BLaER1 treated with 17β-estradiol and CSF1 and Interleukin-3, amounts not matched to agents 10 nM and 100 nM (cell line): Measurements from ENCODE around the gene ZNF691.
A peak's percentile ranks its signal among the peaks of the same experiment; 100 is the strongest.

Experiments
- H3K27ac ChIP-seq, 11 experiments: shearing (Covaris generic); formaldehyde crosslinking; 2 replicates each; pipeline ENCODE4 v1.8.1; 2022
- H3K27me3 ChIP-seq, 11 experiments: shearing (Covaris generic); formaldehyde crosslinking; 2 replicates each; pipeline ENCODE4 v1.8.1; 2022
- H3K36me3 ChIP-seq, 11 experiments: shearing (Covaris generic); formaldehyde crosslinking; 2 replicates each; pipeline ENCODE4 v1.8.1; 2022
- H3K4me1 ChIP-seq, 10 experiments: shearing (Covaris generic); formaldehyde crosslinking; 2 replicates each; pipeline ENCODE4 v1.8.1; 2022
- H3K4me2 ChIP-seq, 11 experiments: shearing (Covaris generic); formaldehyde crosslinking; 2 replicates each; pipeline ENCODE4 v1.8.1; 2022
- H3K4me3 ChIP-seq, 10 experiments: shearing (Covaris generic); formaldehyde crosslinking; 2 replicates each; pipeline ENCODE4 v1.8.1; 2022
- H3K9ac ChIP-seq, 11 experiments: shearing (Covaris generic); formaldehyde crosslinking; 2 replicates each; pipeline ENCODE4 v1.8.1; 2022
- H3K9me3 ChIP-seq, 11 experiments: shearing (Covaris generic); formaldehyde crosslinking; replicated peaks in 1 of 11; 2 replicates each; pipeline ENCODE4 v1.8.1; 2022
- H4K20me1 ChIP-seq, 11 experiments: shearing (Covaris generic); formaldehyde crosslinking; 2 replicates each; pipeline ENCODE4 v1.8.1; 2022
- Cebpa-rat ChIP-seq, 11 experiments: shearing (Covaris generic); IDR thresholded peaks; 2 replicates each; pipeline ENCODE4 v1.8.1; 2022

Gene ZNF691

GRCh38 chr1:42825036-42825851 is 21.2 kb upstream of the ZNF691 start:
- no peaks in the 10 kb centered on the region for H3K27me3 ChIP-seq
- H3K9me3 ChIP-seq, result no peaks in the 10 kb centered on the region
- peaks cover 0 to 36% (median 3%) of the 10 kb centered on the region in 11 experiments; a peak in 10 of 22 replicates for H3K36me3 ChIP-seq
- H3K4me2 ChIP-seq, result no peak overlapping the region
- H3K9ac ChIP-seq, result no peak overlapping the region
- no peak for TF ChIP-seq Cebpa-rat (IDR thresholded peaks at IDR 0.05)
- H3K4me3 ChIP-seq, result no peak overlapping the region
- H4K20me1 ChIP-seq, result no peaks in the 10 kb centered on the region
- peaks cover 0 to 17% (median 9%) of the 10 kb centered on the region in 10 experiments; a peak in 12 of 20 replicates for H3K4me1 ChIP-seq
- H3K27ac ChIP-seq, result no peak overlapping the region

GRCh38 chr1:42830631-42831030 is 15.8 kb upstream of the ZNF691 start:
- no peaks in the 10 kb centered on the region for H3K27me3 ChIP-seq
- no peaks in the 10 kb centered on the region for H3K9me3 ChIP-seq
- no peak for TF ChIP-seq Cebpa-rat (IDR thresholded peaks at IDR 0.05)
- no peak overlapping the region for H3K4me3 ChIP-seq
- H4K20me1 ChIP-seq, result no peaks in the 10 kb centered on the region
- no peak overlapping the region for H3K4me2 ChIP-seq
- no peak overlapping the region for H3K27ac ChIP-seq
- no peak overlapping the region for H3K9ac ChIP-seq
- peaks cover 0 to 11% (median 3%) of the 10 kb centered on the region in 10 experiments; a peak in 9 of 20 replicates for H3K4me1 ChIP-seq
- peaks cover 0 to 63% (median 3%) of the 10 kb centered on the region in 11 experiments; a peak in 10 of 22 replicates for H3K36me3 ChIP-seq

GRCh38 chr1:42831273-42831672 is 15.1 kb upstream of the ZNF691 start:
- H4K20me1 ChIP-seq, result no peaks in the 10 kb centered on the region
- H3K4me2 ChIP-seq, result no peak overlapping the region
- no peak overlapping the region for H3K4me3 ChIP-seq
- no peak overlapping the region for H3K9ac ChIP-seq
- peaks cover 0 to 63% (median 3%) of the 10 kb centered on the region in 11 experiments; a peak in 10 of 22 replicates for H3K36me3 ChIP-seq
- peaks cover 0 to 11% (median 3%) of the 10 kb centered on the region in 10 experiments; a peak in 9 of 20 replicates for H3K4me1 ChIP-seq
- no peaks in the 10 kb centered on the region for H3K27me3 ChIP-seq
- TF ChIP-seq Cebpa-rat (IDR thresholded peaks at IDR 0.05), result no peak
- no peak overlapping the region for H3K27ac ChIP-seq
- H3K9me3 ChIP-seq, result no peaks in the 10 kb centered on the region

- no peak for TF ChIP-seq Cebpa-rat (IDR thresholded peaks at IDR 0.05)
- Histone ChIP-seq H3K4me2 (no peak overlapping the region), H3K27ac (no peak overlapping the region), H3K36me3 (peaks cover 0 to 54% (median 0%) of the 10 kb centered on the region in 11 experiments; a peak in 9 of 22 replicates), H3K4me3 (no peak overlapping the region), H3K9ac (no peak overlapping the region), H4K20me1 (no peaks in the 10 kb centered on the region), H3K27me3 (no peaks in the 10 kb centered on the region), H3K9me3 (no peaks in the 10 kb centered on the region), H3K4me1 (peaks cover 0 to 23% (median 3%) of the 10 kb centered on the region in 10 experiments; a peak in 9 of 20 replicates)
These were observed 13.7 kb upstream of the ZNF691 start for GRCh38 chr1:42832641-42833240.

GRCh38 chr1:42833981-42834380 is 12.4 kb upstream of the ZNF691 start:
- H3K27me3 ChIP-seq, result no peaks in the 10 kb centered on the region
- H3K4me2 ChIP-seq, result peak overlapping the region in 4 of 11 experiments; percentile 12 to 50 (median 34); a peak in 7 of 22 replicates
- H3K9ac ChIP-seq, result no peak overlapping the region
- no peak overlapping the region for H3K4me3 ChIP-seq
- H3K36me3 ChIP-seq, result peaks cover 0 to 42% (median 0%) of the 10 kb centered on the region in 11 experiments; a peak in 9 of 22 replicates
- H3K4me1 ChIP-seq, result peaks cover 0 to 35% (median 12%) of the 10 kb centered on the region in 10 experiments; a peak in 11 of 20 replicates
- no peak overlapping the region for H3K27ac ChIP-seq
- TF ChIP-seq Cebpa-rat (IDR thresholded peaks at IDR 0.05), result no peak
- no peaks in the 10 kb centered on the region for H4K20me1 ChIP-seq
- no peaks in the 10 kb centered on the region for H3K9me3 ChIP-seq

- peaks cover 0 to 36% (median 0%) of the 10 kb centered on the region in 11 experiments; a peak in 9 of 22 replicates for H3K36me3 ChIP-seq
These were observed 11.6 kb upstream of the ZNF691 start for GRCh38 chr1:42834803-42835202.

GRCh38 chr1:42835422-42835821 is 11.0 kb upstream of the ZNF691 start:
- peaks cover 0 to 34% (median 0%) of the 10 kb centered on the region in 11 experiments; a peak in 9 of 22 replicates for H3K36me3 ChIP-seq

More at GRCh38 chr1:42834803-42835202, 11.6 kb upstream of the ZNF691 start:
- Histone ChIP-seq H3K9ac (no peak overlapping the region), H3K27ac (no peak overlapping the region), H3K4me3 (no peak overlapping the region), H3K27me3 (no peaks in the 10 kb centered on the region), H3K4me1 (peaks cover 0 to 35% (median 12%) of the 10 kb centered on the region in 10 experiments; a peak in 11 of 20 replicates), H3K4me2 (no peak overlapping the region), H3K9me3 (no peaks in the 10 kb centered on the region), H4K20me1 (no peaks in the 10 kb centered on the region)
- TF ChIP-seq Cebpa-rat (IDR thresholded peaks at IDR 0.05), result no peak

GRCh38 chr1:42837709-42838108 is 8.7 kb upstream of the ZNF691 start:
- H3K4me1 ChIP-seq, result peaks cover 0 to 35% (median 12%) of the 10 kb centered on the region in 10 experiments; a peak in 11 of 20 replicates

More at GRCh38 chr1:42835422-42835821, 11.0 kb upstream of the ZNF691 start:
- no peaks in the 10 kb centered on the region for H3K9me3 ChIP-seq
- no peak overlapping the region for H3K4me2 ChIP-seq
- H3K9ac ChIP-seq, result no peak overlapping the region
- no peak overlapping the region for H3K27ac ChIP-seq
- no peaks in the 10 kb centered on the region for H4K20me1 ChIP-seq
- TF ChIP-seq Cebpa-rat (IDR thresholded peaks at IDR 0.05), result no peak
- no peak overlapping the region for H3K4me3 ChIP-seq
- no peaks in the 10 kb centered on the region for H3K27me3 ChIP-seq
- peaks cover 0 to 35% (median 12%) of the 10 kb centered on the region in 10 experiments; a peak in 11 of 20 replicates for H3K4me1 ChIP-seq

More at GRCh38 chr1:42837709-42838108, 8.7 kb upstream of the ZNF691 start:
- no peaks in the 10 kb centered on the region for H3K9me3 ChIP-seq
- H3K4me3 ChIP-seq, result no peak overlapping the region
- H3K27me3 ChIP-seq, result no peaks in the 10 kb centered on the region
- no peak for TF ChIP-seq Cebpa-rat (IDR thresholded peaks at IDR 0.05)
- no peaks in the 10 kb centered on the region for H4K20me1 ChIP-seq
- H3K36me3 ChIP-seq, result peaks cover 0 to 40% (median 3%) of the 10 kb centered on the region in 11 experiments; a peak in 9 of 22 replicates
- peak overlapping the region in 4 of 11 experiments; percentile 19 to 72 (median 60); a peak in 8 of 22 replicates for H3K4me2 ChIP-seq
- peak overlapping the region in 1 of 11 experiments; percentile 13; a peak in 1 of 22 replicates for H3K9ac ChIP-seq
- no peak overlapping the region; a peak in 1 of 22 replicates for H3K27ac ChIP-seq
